Smooth muscle cell (in vitro differentiated cells): Measurements from ENCODE around the gene SMAD2. TPM values are rescaled to one million over a fixed set of nuclear protein-coding genes. Genes with fewer than 3 reads are reported as not detected.

Experiments used
- DNase-seq: peaks from one replicate; lab custom pipeline; 2025; ENCODE audit not compliant: unreplicated experiment; lab: John Stamatoyannopoulos, UW
- H2AFZ ChIP-seq: fragments of 200-600 bp; sonication (generic); 2 replicates; pipeline ENCODE4 v1.6.0; 2016; ENCODE audit warnings: antibody characterized with exemption, low read depth, mild to moderate bottlenecking
- H3F3A ChIP-seq: fragments of 200-600 bp; sonication (generic); 2 replicates; pipeline ENCODE4 v1.6.0; 2017; ENCODE audit warnings: antibody characterized with exemption, low read depth
- H3K27ac ChIP-seq: fragments of 200-600 bp; sonication (generic); 2 replicates; pipeline ENCODE4 v1.5.1; 2016; ENCODE audit warnings: low read depth, mild to moderate bottlenecking
- H3K27me3 ChIP-seq: fragments of 200-600 bp; sonication (generic); 2 replicates; pipeline ENCODE4 v1.6.1; 2016; ENCODE audit warnings: low read depth, mild to moderate bottlenecking
- H3K36me3 ChIP-seq: fragments of 200-600 bp; sonication (generic); 2 replicates; pipeline ENCODE4 v1.5.1; 2016; ENCODE audit warnings: low read depth
- H3K4me1 ChIP-seq: fragments of 200-600 bp; sonication (generic); 2 replicates; pipeline ENCODE4 v1.5.1; 2016; ENCODE audit warnings: low read depth
- H3K4me2 ChIP-seq: fragments of 200-600 bp; sonication (generic); 2 replicates; pipeline ENCODE4 v1.6.0; 2016; ENCODE audit warnings: mild to moderate bottlenecking
- H3K4me3 ChIP-seq: fragments of 200-600 bp; sonication (generic); 2 replicates; pipeline ENCODE4 v1.5.1; 2016; ENCODE audit warnings: mild to moderate bottlenecking
- H3K79me2 ChIP-seq: fragments of 200-600 bp; sonication (generic); 2 replicates; pipeline ENCODE4 v1.6.0; 2016; ENCODE audit warnings: low read depth, mild to moderate bottlenecking
- H3K9ac ChIP-seq: fragments of 200-600 bp; sonication (generic); 2 replicates; pipeline ENCODE4 v1.6.0; 2016; ENCODE audit warnings: low read depth
- H3K9me3 ChIP-seq: fragments of 200-600 bp; sonication (generic); replicated peaks from 2 replicates; pipeline ENCODE4 v1.5.1; 2016; ENCODE audit warnings: low read depth
- H4K20me1 ChIP-seq: fragments of 200-600 bp; sonication (generic); 2 replicates; pipeline ENCODE4 v1.6.0; 2016; ENCODE audit warnings: low read depth
- CTCF ChIP-seq: fragments of 200-600 bp; sonication (generic); IDR thresholded peaks from 2 replicates; pipeline ENCODE4 v1.5.1; 2017; ENCODE audit warnings: borderline replicate concordance, mild to moderate bottlenecking, antibody characterized with exemption; ENCODE audit not compliant: insufficient read depth, poor library complexity, severe bottlenecking
- WGBS: methylation state at CpG from one replicate; pipeline ENCODE4 v1.1.7; 2016; ENCODE audit warnings: low lambda C conversion rate; 5-methylcytosine and 5-hydroxymethylcytosine counted together
- polyA plus RNA-seq: library from polyadenylated mRNA; unstranded; fragments of >200 nt; fragmentation: Nextera tagmentation; extraction: Ambion mirVana; gene quantifications from 2 replicates; pipeline ENCODE4 v1.2.1, GENCODE V29; 2016
- total RNA-seq: library from RNA; depleted of rRNA; stranded (reverse); fragments of >200 nt; gene quantifications from 2 replicates; pipeline ENCODE4 v1.2.3, GENCODE V29; 2014

Gene SMAD2
- total and polyA plus RNA-seq, 2 experiments from 2014 or later = 63.8 to 120 TPM

DNA sequence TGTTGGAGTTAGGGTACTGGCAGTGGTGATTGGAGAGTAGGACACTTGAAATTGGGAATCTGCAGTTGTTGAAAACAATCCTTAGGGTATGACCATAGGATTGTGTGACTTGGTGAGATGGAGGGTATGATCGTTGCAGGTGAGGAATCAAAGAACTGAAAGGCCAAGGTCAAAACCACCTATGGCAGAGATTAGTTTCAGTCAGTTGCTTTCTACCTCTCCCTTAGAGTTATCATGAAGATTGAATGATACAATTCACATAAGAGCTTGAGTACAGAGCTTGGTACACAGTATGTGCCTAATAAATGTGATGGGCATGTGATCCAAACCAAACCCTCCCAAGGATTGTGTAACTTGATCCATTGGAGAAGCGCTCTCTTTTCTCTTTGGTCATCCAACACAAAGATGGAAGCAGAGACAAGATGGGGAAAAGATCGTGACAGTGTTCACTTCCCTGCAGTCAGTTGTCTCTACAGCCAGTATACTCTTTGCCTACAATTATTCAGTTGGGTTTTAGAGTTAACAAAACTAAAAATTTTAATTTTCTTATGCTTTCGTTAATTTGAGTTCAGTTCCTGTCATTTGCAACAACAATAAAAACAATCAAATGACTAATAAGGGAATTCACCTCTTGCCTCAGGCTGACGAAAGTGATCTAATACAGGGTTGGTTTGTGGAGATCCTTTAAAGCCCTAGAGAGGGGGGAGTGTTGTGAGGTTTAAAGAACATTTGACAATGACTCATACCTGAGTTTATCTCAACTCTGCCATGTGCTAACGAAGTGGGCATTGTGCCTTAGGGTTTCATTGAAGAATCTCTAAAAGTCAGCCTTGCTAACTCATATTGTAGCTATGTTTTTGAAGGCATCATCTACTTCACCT lies 14.8 kb upstream of the SMAD2 start:
- no peak overlapping the region for H2AFZ ChIP-seq
- no peaks in the 10 kb centered on the region for H3K36me3 ChIP-seq
- H3K79me2 ChIP-seq = no peaks in the 10 kb centered on the region
- H3F3A ChIP-seq = no peaks in the 10 kb centered on the region
- H3K4me1 ChIP-seq = no peaks in the 10 kb centered on the region
- H4K20me1 ChIP-seq = no peaks in the 10 kb centered on the region
- no peak overlapping the region for H3K9ac ChIP-seq
- no peaks in the 10 kb centered on the region for H3K27me3 ChIP-seq
- H3K4me3 ChIP-seq = no peak overlapping the region
- no peak for DNase-seq
- H3K4me2 ChIP-seq = no peak overlapping the region
- WGBS = 61% methylated on average over 6 of the region's 6 CpGs
- peak overlapping the region; percentile 44 for H3K27ac ChIP-seq
- H3K9me3 ChIP-seq = no peaks in the 10 kb centered on the region
- no peak for TF ChIP-seq CTCF

- Histone ChIP-seq H3K9ac (no peak overlapping the region), H3K4me3 (no peak overlapping the region), H3K4me2 (no peak overlapping the region), H3K79me2 (no peaks in the 10 kb centered on the region), H2AFZ (no peak overlapping the region), H3K36me3 (no peaks in the 10 kb centered on the region), H3K4me1 (peaks cover 33% of the 10 kb centered on the region), H3K27me3 (no peaks in the 10 kb centered on the region), H4K20me1 (no peaks in the 10 kb centered on the region), H3K27ac (no peak overlapping the region), H3K9me3 (no peaks in the 10 kb centered on the region), H3F3A (no peaks in the 10 kb centered on the region)
- TF ChIP-seq CTCF = no peak
- 37% methylated on average over 1 of the region's 1 CpG for WGBS
- no peak for DNase-seq
Measured at GRCh38 chr18:47936952-47937351, 6.5 kb upstream of the SMAD2 start.

- H3K79me2 ChIP-seq = no peaks in the 10 kb centered on the region
Measured at GRCh38 chr18:47935321-47936055, 5.0 kb upstream of the SMAD2 start.

More at GRCh38 chr18:47935321-47936055, 5.0 kb upstream of the SMAD2 start:
- Histone ChIP-seq H3K4me2 (no peak overlapping the region), H3K9me3 (no peaks in the 10 kb centered on the region), H3K4me1 (peaks cover 35% of the 10 kb centered on the region), H3F3A (no peaks in the 10 kb centered on the region), H3K4me3 (no peak overlapping the region), H2AFZ (no peak overlapping the region), H3K27ac (no peak overlapping the region), H3K36me3 (no peaks in the 10 kb centered on the region), H3K27me3 (no peaks in the 10 kb centered on the region), H3K9ac (no peak overlapping the region), H4K20me1 (no peaks in the 10 kb centered on the region)
- DNase-seq = no peak
- 100% methylated on average over 1 of the region's 1 CpG for WGBS
- TF ChIP-seq CTCF = no peak
